GM12874 (cell line): ENCODE data around the gene IGSF5.

Source experiments
- CTCF ChIP-seq: IDR thresholded peaks from 2 replicates; pipeline ENCODE4 v1.5.1; 2011; ENCODE audit warnings: low read depth, mild to moderate bottlenecking, control low read depth, low read length, moderate library complexity; ENCODE audit not compliant: insufficient read depth

The IGSF5 gene

DNA sequence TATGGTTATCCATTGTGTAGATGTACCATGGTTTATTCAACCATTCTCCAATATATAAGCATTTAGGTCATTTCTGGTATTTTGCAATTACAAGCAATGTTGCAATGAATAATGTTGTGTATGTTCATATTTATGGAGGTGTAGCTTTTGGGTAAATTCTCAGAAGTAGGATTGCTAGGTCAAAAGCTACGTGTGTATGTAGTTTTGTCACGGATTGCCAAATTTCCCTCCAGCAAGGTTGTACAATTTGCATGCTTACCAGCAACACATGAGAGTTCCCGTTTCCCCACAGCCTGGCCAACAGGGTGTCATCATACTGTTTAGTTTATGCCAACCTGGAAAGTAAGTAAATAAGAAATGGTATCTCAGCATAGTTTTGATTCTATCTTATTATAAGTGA is 36.3 kb downstream of the IGSF5 start:
- no peak for TF ChIP-seq CTCF

DNA sequence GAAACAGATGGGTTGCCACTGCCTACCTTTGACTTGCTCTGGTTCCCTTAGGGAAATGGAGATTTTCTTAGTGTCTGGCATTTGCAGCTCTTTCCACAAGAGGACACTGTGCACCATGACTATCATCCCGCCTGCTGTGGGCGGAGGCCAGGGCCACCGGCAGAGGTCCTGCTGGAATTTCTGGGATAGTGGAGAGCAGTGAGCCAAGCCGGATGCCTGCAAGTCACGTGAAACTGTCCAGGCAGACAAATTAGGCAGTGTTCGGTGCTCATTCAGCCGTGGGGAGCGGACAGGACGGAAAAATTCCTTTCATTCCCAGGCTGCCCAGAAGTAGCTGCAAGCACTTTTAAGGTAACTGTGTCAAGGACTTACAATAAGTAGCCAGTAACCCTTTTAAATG is 43.4 kb downstream of the IGSF5 start:
- no peak for TF ChIP-seq CTCF

GRCh38 chr21:39796466-39796865 is 51.5 kb downstream of the IGSF5 start:
- no peak for TF ChIP-seq CTCF

- no peak for TF ChIP-seq CTCF
Observed at GRCh38 chr21:39799178-39799577, 54.2 kb downstream of the IGSF5 start.

GRCh38 chr21:39800311-39800710 is 55.3 kb downstream of the IGSF5 start:
- no peak for TF ChIP-seq CTCF

GRCh38 chr21:39802217-39802616 is 57.2 kb downstream of the IGSF5 start:
- no peak for TF ChIP-seq CTCF

- no peak for TF ChIP-seq CTCF
Observed at GRCh38 chr21:39803393-39803792, 58.4 kb downstream of the IGSF5 start.

DNA sequence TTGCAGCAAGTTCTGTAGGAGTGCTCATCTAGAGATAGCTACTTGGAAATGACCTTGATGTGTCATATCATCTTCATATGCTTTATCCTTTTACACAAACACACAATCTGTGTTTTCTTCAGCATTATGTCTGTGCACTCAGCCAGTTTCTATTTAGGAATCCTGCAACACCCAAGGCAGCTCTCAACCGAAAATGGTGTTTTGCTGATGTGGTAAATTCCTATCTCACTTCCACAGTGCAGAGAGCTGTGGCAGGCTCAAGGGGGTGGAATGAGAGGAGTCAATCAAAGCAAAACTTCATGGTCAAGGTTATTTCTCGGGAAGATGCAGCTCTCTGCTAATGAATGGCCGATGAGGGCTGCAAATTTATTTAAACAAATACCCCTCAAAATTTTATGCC is 59.3 kb downstream of the IGSF5 start:
- TF ChIP-seq CTCF: no peak
